IMR-90 (cell line): ENCODE results near the gene ZNHIT1. TPM values are rescaled to one million over a fixed set of nuclear protein-coding genes. Genes with fewer than 3 reads are reported as not detected.

Experiments
- ATAC-seq: fragments of 200-7000 bp; cut with Tn5 transposase; 2 replicates; pipeline ENCODE4 v1.9.1; 2020; ENCODE audit warnings: low read depth, mild to moderate bottlenecking, moderate library complexity
- BruUV-seq: library from RNA; stranded (reverse); fragments of 400-500 nt; replicated peaks from 2 replicates; lab custom pipeline; 2021; lab: Mats Ljungman, UMichigan
- CTCF ChIA-PET: fragments of 300-600 bp; formaldehyde crosslinking; extraction: SDS; loops from one replicate; lab custom pipeline; 2021; ENCODE audit warnings: antibody characterized with exemption; lab: Yijun Ruan, JAX
- POLR2A ChIA-PET: fragments of 300-600 bp; sonication (Branson Sonifier 250); formaldehyde crosslinking; loops from one replicate; lab custom pipeline; 2022; ENCODE audit warnings: antibody characterized with exemption; ENCODE audit not compliant: unreplicated experiment; lab: Charles Lee
- DNase-seq: peaks from one replicate; pipeline ENCODE4 v3.0.0; 2013
- H2AFZ ChIP-seq: replicated peaks from 2 replicates; pipeline ENCODE3; 2013; ENCODE audit warnings: low read length, mild to moderate bottlenecking; ENCODE audit not compliant: poor library complexity
- H2AK5ac ChIP-seq: 2 replicates; pipeline ENCODE4 v1.6.1; 2013; ENCODE audit warnings: low read depth, low read length, inconsistent platforms
- H2AK9ac ChIP-seq: replicated peaks from 2 replicates; pipeline ENCODE3; 2013; ENCODE audit warnings: mild to moderate bottlenecking, low read depth, low read length, moderate library complexity; ENCODE audit not compliant: poor library complexity
- H2BK120ac ChIP-seq: 2 replicates; pipeline ENCODE4 v1.6.1; 2013; ENCODE audit warnings: low read depth, low read length, inconsistent platforms
- H2BK15ac ChIP-seq: 3 replicates; pipeline ENCODE4 v1.6.1; 2013; ENCODE audit warnings: low read depth, low read length, inconsistent platforms
- H2BK20ac ChIP-seq: 2 replicates; pipeline ENCODE4 v1.6.1; 2013; ENCODE audit warnings: low read depth, mild to moderate bottlenecking, inconsistent platforms, low read length, moderate library complexity
- H2BK5ac ChIP-seq: 2 replicates; pipeline ENCODE4 v1.6.1; 2013; ENCODE audit warnings: mild to moderate bottlenecking, low read depth, low read length, inconsistent platforms; ENCODE audit not compliant: poor library complexity, severe bottlenecking
- H3K14ac ChIP-seq: replicated peaks from 2 replicates; pipeline ENCODE4 v1.6.1; 2013; ENCODE audit warnings: low read depth, low read length, inconsistent platforms
- H3K18ac ChIP-seq: 2 replicates; pipeline ENCODE4 v1.6.1; 2013; ENCODE audit warnings: low read depth, low read length, control low read depth
- H3K23ac ChIP-seq: 2 replicates; pipeline ENCODE4 v1.6.1; 2013; ENCODE audit warnings: low read depth, low read length, inconsistent platforms
- H3K27ac ChIP-seq: 2 replicates; pipeline ENCODE4 v1.5.1; 2013; ENCODE audit warnings: mild to moderate bottlenecking, control low read depth, low read length; ENCODE audit not compliant: insufficient read depth
- H3K27me3 ChIP-seq: 2 replicates; pipeline ENCODE4 v1.6.1; 2013; ENCODE audit warnings: low read length; ENCODE audit not compliant: control insufficient read depth, insufficient read depth
- H3K36me3 ChIP-seq: 2 replicates; pipeline ENCODE4 v1.6.1; 2013; ENCODE audit warnings: low read length, mixed read lengths; ENCODE audit not compliant: control insufficient read depth, insufficient read depth
- H3K4ac ChIP-seq: 2 replicates; pipeline ENCODE4 v1.6.1; 2013; ENCODE audit warnings: low read depth, low read length, inconsistent platforms
- H3K4me1 ChIP-seq: 2 replicates; pipeline ENCODE4 v1.6.1; 2013; ENCODE audit warnings: low read length, mixed read lengths; ENCODE audit not compliant: control insufficient read depth, insufficient read depth
- H3K4me2 ChIP-seq: 2 replicates; pipeline ENCODE4 v1.6.1; 2013; ENCODE audit warnings: low read depth, mild to moderate bottlenecking, control low read depth, low read length, moderate library complexity
- H3K4me3 ChIP-seq: 2 replicates; pipeline ENCODE4 v1.5.1; 2013; ENCODE audit warnings: low read depth, mild to moderate bottlenecking, control low read depth, low read length, moderate library complexity; ENCODE audit not compliant: insufficient read depth
- H3K56ac ChIP-seq: 2 replicates; pipeline ENCODE4 v1.6.1; 2013; ENCODE audit warnings: low read length, inconsistent platforms; ENCODE audit not compliant: insufficient read depth; ENCODE audit errors: extremely low read depth
- H3K79me1 ChIP-seq, 2 experiments: 2 replicates each; pipeline ENCODE4 v1.6.1; 2013; ENCODE audit warnings: low read length in 2 of 2, inconsistent platforms in 1 of 2, low read depth in 1 of 2
- H3K9ac ChIP-seq: 2 replicates; pipeline ENCODE4 v1.6.1; 2013; ENCODE audit warnings: low read depth, low read length, control low read depth
- H3K9me1 ChIP-seq: 2 replicates; pipeline ENCODE4 v1.6.1; 2013; ENCODE audit warnings: low read length, inconsistent platforms; ENCODE audit not compliant: insufficient read depth
- H3K9me3 ChIP-seq: 2 replicates; pipeline ENCODE4 v1.6.1; 2013; ENCODE audit warnings: low read length; ENCODE audit not compliant: control insufficient read depth, insufficient read depth
- H4K20me1 ChIP-seq: 2 replicates; pipeline ENCODE4 v1.6.1; 2013; ENCODE audit warnings: low read length, inconsistent platforms; ENCODE audit not compliant: insufficient read depth
- H4K5ac ChIP-seq: 2 replicates; pipeline ENCODE4 v1.6.1; 2013; ENCODE audit warnings: mild to moderate bottlenecking, low read depth, low read length, control low read depth
- H4K8ac ChIP-seq, 2 experiments: 2 replicates each; pipeline ENCODE4 v1.6.1; 2013; ENCODE audit warnings: low read depth in 2 of 2, low read length in 2 of 2, control low read depth in 1 of 2, inconsistent platforms in 1 of 2
- H4K91ac ChIP-seq: 2 replicates; pipeline ENCODE4 v1.6.1; 2013; ENCODE audit warnings: low read depth, low read length, inconsistent platforms; ENCODE audit not compliant: insufficient read depth
- CEBPB ChIP-seq: IDR thresholded peaks from 2 replicates; pipeline ENCODE4 v1.6.1; 2012; ENCODE audit warnings: low read depth, low read length, improper control_type of control experiment
- CHD1 ChIP-seq: IDR thresholded peaks from 2 replicates; pipeline ENCODE4 v1.6.1; 2012; ENCODE audit warnings: low read depth, low read length, improper control_type of control experiment
- MXI1 ChIP-seq: IDR thresholded peaks from 2 replicates; pipeline ENCODE4 v1.6.1; 2012; ENCODE audit warnings: low read depth, mild to moderate bottlenecking, low read length, moderate library complexity, borderline replicate concordance
- NFE2L2 ChIP-seq: fragments of 150-350 bp; IDR thresholded peaks from 2 replicates; pipeline ENCODE4 v1.6.1; 2016; ENCODE audit warnings: low read depth, mild to moderate bottlenecking, low read length
- POLR2A ChIP-seq: IDR thresholded peaks from 2 replicates; pipeline ENCODE4 v1.6.1; 2012; ENCODE audit warnings: mild to moderate bottlenecking, low read depth, low read length
- RAD21 ChIP-seq: IDR thresholded peaks from 2 replicates; pipeline ENCODE4 v1.6.1; 2012; ENCODE audit warnings: low read length, improper control_type of control experiment
- RCOR1 ChIP-seq: IDR thresholded peaks from 2 replicates; pipeline ENCODE4 v1.6.1; 2012; ENCODE audit warnings: mild to moderate bottlenecking, low read length, improper control_type of control experiment; ENCODE audit not compliant: insufficient replicate concordance
- RFX5 ChIP-seq: IDR thresholded peaks from 2 replicates; pipeline ENCODE4 v1.8.0; 2012; ENCODE audit warnings: low read depth, mild to moderate bottlenecking, low read length, moderate library complexity
- SMC3 ChIP-seq: fragments of 150-350 bp; IDR thresholded peaks from 2 replicates; pipeline ENCODE4 v1.6.1; 2016; ENCODE audit warnings: low read depth, mild to moderate bottlenecking, antibody characterized with exemption, low read length, moderate library complexity
- WGBS, 2 experiments: methylation state at CpG; one replicate each; pipeline versions ENCODE4 v1.1.5 to v1.1.7; 2013; ENCODE audit warnings: missing lambda C conversion rate in 2 of 2; ENCODE audit not compliant: insufficient read length in 1 of 2; ENCODE audit errors: extremely low coverage in 2 of 2; 5-methylcytosine and 5-hydroxymethylcytosine counted together
- dilution Hi-C: fragments of 300-500 bp; cut with HindIII; formaldehyde crosslinking; loops from one replicate; pipeline ENCODE4 v1.14.3; 2018; ENCODE audit warnings: low sequenced_read_pairs; ENCODE audit not compliant: unreplicated experiment
- in situ Hi-C: fragments of 300-500 bp; cut with MboI; formaldehyde crosslinking; loops from 3 replicates; pipeline ENCODE4 v1.14.3; 2019; ENCODE audit warnings: low sequenced_read_pairs, inconsistent platforms, mixed read lengths
- intact Hi-C: fragments of 100-400 bp; cut with micrococcal nuclease; formaldehyde crosslinking; loops from 2 replicates; pipeline ENCODE4 v1.10.0; 2022
- polyA plus RNA-seq, 3 experiments: library from polyadenylated mRNA; depleted of rRNA; stranded (reverse); fragments of >200 nt; gene quantifications; 2 replicates each; pipeline ENCODE4 v1.2.3, GENCODE V29; 2012; ENCODE audit warnings: low replicate concordance in 1 of 3
- total RNA-seq: library from RNA; depleted of rRNA; stranded (reverse); fragments of >200 nt; gene quantifications from 2 replicates; pipeline ENCODE4 v1.2.3, GENCODE V29; 2012
- TF ChIP-seq, protein P1 (sequence below): fragments of 150-350 bp; IDR thresholded peaks from 2 replicates; pipeline ENCODE4 v1.6.1; 2017; ENCODE audit warnings: mild to moderate bottlenecking, antibody characterized with exemption, low read length, low read depth
- TF ChIP-seq, protein P2 (sequence below): conservative IDR thresholded peaks from 2 replicates; pipeline ENCODE4 v1.5.1; 2012; ENCODE audit warnings: mild to moderate bottlenecking, low read depth, low read length, improper control_type of control experiment

Gene ZNHIT1
- total and polyA plus RNA-seq, 2 of the 4 experiments (the other 2 are of a cell fraction), result 31.7 to 47.1 TPM

DNA sequence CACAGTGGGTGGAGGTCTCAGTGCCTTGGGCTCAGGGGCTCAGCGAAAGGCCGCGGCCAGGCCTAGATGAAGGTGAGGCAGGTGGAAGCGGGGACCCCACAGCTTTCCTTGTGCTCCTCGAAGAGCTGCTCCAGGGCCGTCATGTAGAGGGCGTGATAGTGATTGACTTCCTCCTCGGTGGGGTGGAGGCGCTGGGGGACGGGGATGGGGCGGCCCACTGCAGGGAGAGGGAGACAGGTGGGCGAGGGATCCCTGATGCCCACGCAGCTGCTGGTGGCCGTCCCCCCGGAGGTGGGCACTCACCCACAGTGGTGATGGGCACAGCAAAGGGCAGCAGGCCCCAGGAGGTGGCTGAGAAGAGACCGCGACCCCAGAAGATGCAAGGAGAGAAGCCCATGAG, 22.1 kb upstream of the ZNHIT1 start:
- ATAC-seq, result no peak
- 0 out of 2 replicates have a peak, but pooled peaks cover 2% of the 10 kb centered on the region for H3K9me3 ChIP-seq
- no peak for DNase-seq
- H3K4ac ChIP-seq, result no peak overlapping the region
- 72% methylated on average over 9 of the region's 17 CpGs; no CpG with 5 or more reads in 1 of the 2 experiments for WGBS, 2 experiments
- H2BK5ac ChIP-seq, result no peak overlapping the region
- no peak overlapping the region for H2AK9ac ChIP-seq
- H3K36me3 ChIP-seq, result no peaks in the 10 kb centered on the region
- no peak overlapping the region for H3K18ac ChIP-seq
- in situ Hi-C loops, result no loop called here
- H2BK120ac ChIP-seq, result no peak overlapping the region
- no peak overlapping the region for H3K56ac ChIP-seq
- ChIA-PET CTCF (interaction anchor here (0.5 kb wide), 1 partner anchor 39 kb away, joined by 3 read pairs; no protein-coding TSS in a partner anchor), POLR2A (no interaction called here)
- H3K79me1 ChIP-seq, result no peaks in the 10 kb centered on the region
- BruUV-seq, result no TSS peak
- H2AFZ ChIP-seq, result no peak overlapping the region
- H3K4me1 ChIP-seq, result no peaks in the 10 kb centered on the region
- H3K14ac ChIP-seq, result no peak overlapping the region
- no peak overlapping the region for H4K91ac ChIP-seq
- TF ChIP-seq RFX5 (no peak), CEBPB (no peak), RCOR1 (no peak), NFE2L2 (no peak), RAD21 (no peak), POLR2A (no peak), CHD1 (no peak), MXI1 (no peak), SMC3 (no peak)
- TF ChIP-seq, protein P1, sequence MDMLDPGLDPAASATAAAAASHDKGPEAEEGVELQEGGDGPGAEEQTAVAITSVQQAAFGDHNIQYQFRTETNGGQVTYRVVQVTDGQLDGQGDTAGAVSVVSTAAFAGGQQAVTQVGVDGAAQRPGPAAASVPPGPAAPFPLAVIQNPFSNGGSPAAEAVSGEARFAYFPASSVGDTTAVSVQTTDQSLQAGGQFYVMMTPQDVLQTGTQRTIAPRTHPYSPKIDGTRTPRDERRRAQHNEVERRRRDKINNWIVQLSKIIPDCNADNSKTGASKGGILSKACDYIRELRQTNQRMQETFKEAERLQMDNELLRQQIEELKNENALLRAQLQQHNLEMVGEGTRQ, result no peak
- TF ChIP-seq, protein P2, sequence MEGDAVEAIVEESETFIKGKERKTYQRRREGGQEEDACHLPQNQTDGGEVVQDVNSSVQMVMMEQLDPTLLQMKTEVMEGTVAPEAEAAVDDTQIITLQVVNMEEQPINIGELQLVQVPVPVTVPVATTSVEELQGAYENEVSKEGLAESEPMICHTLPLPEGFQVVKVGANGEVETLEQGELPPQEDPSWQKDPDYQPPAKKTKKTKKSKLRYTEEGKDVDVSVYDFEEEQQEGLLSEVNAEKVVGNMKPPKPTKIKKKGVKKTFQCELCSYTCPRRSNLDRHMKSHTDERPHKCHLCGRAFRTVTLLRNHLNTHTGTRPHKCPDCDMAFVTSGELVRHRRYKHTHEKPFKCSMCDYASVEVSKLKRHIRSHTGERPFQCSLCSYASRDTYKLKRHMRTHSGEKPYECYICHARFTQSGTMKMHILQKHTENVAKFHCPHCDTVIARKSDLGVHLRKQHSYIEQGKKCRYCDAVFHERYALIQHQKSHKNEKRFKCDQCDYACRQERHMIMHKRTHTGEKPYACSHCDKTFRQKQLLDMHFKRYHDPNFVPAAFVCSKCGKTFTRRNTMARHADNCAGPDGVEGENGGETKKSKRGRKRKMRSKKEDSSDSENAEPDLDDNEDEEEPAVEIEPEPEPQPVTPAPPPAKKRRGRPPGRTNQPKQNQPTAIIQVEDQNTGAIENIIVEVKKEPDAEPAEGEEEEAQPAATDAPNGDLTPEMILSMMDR, result no peak
- H4K5ac ChIP-seq, result no peak overlapping the region
- no peak overlapping the region for H3K9ac ChIP-seq
- no peaks in the 10 kb centered on the region; the same call in 1 of the 2 replicates for H3K9me1 ChIP-seq
- dilution Hi-C loops, result no loop called here
- H2BK15ac ChIP-seq, result no peak overlapping the region
- peaks cover 24% of the 10 kb centered on the region for H3K27me3 ChIP-seq
- H4K8ac ChIP-seq, result no peak overlapping the region
- no peak overlapping the region for H3K23ac ChIP-seq
- no peaks in the 10 kb centered on the region for H4K20me1 ChIP-seq
- H3K4me2 ChIP-seq, result no peak overlapping the region
- intact Hi-C loops, result no loop called here
- no peak overlapping the region for H3K4me3 ChIP-seq
- H2AK5ac ChIP-seq, result no peak overlapping the region
- no peak overlapping the region for H3K27ac ChIP-seq
- no peak overlapping the region for H2BK20ac ChIP-seq
